H9 (cell line): Measurements from ENCODE around the gene LAMTOR4. TPM values are rescaled to one million over a fixed set of nuclear protein-coding genes. Genes with fewer than 3 reads are reported as not detected.

Experiments used
- DNase-seq: peaks from one replicate; pipeline ENCODE4 v3.0.0-alpha.2; 2017
- H2AFZ ChIP-seq: one replicate; pipeline ENCODE4 v1.6.1; 2013; ENCODE audit warnings: mild to moderate bottlenecking, low read length, control low read depth, moderate library complexity
- H2AK5ac ChIP-seq: 2 replicates; pipeline ENCODE4 v1.6.1; 2013; ENCODE audit warnings: low read length, control low read depth, mixed read lengths; ENCODE audit not compliant: insufficient read length
- H2BK120ac ChIP-seq: one replicate; pipeline ENCODE4 v1.6.1; 2013; ENCODE audit warnings: low read depth, mild to moderate bottlenecking, low read length, control low read depth, inconsistent platforms; ENCODE audit not compliant: poor library complexity, severe bottlenecking
- H2BK12ac ChIP-seq: 2 replicates; pipeline ENCODE4 v1.6.1; 2013; ENCODE audit warnings: low read length, control low read depth, mixed read lengths, low read depth; ENCODE audit not compliant: insufficient read length
- H2BK15ac ChIP-seq: 2 replicates; pipeline ENCODE4 v1.6.1; 2013; ENCODE audit warnings: low read depth, low read length, control low read depth
- H2BK20ac ChIP-seq: one replicate; pipeline ENCODE4 v1.6.1; 2013; ENCODE audit warnings: low read depth, mild to moderate bottlenecking, low read length, control low read depth, inconsistent platforms; ENCODE audit not compliant: poor library complexity, severe bottlenecking
- H2BK5ac ChIP-seq: 2 replicates; pipeline ENCODE4 v1.6.1; 2013; ENCODE audit warnings: low read length, control low read depth, mixed read lengths; ENCODE audit not compliant: insufficient read length
- H3K14ac ChIP-seq: 2 replicates; pipeline ENCODE4 v1.6.1; 2013; ENCODE audit warnings: low read length, control low read depth; ENCODE audit not compliant: insufficient read depth
- H3K18ac ChIP-seq: 2 replicates; pipeline ENCODE4 v1.6.1; 2013; ENCODE audit warnings: low read depth, mild to moderate bottlenecking, mixed read lengths, low read length, control low read depth; ENCODE audit not compliant: insufficient read length
- H3K23ac ChIP-seq: 2 replicates; pipeline ENCODE4 v1.6.1; 2013; ENCODE audit warnings: low read length, control low read depth, mixed read lengths, low read depth; ENCODE audit not compliant: insufficient read length
- H3K23me2 ChIP-seq: 2 replicates; pipeline ENCODE4 v1.6.1; 2013; ENCODE audit warnings: low read depth, mild to moderate bottlenecking, mixed read lengths, low read length, control low read depth; ENCODE audit not compliant: insufficient read length, poor library complexity, severe bottlenecking
- H3K27ac ChIP-seq: 2 replicates; pipeline ENCODE4 v1.5.1; 2013; ENCODE audit warnings: low read length, control low read depth, mixed read lengths, low read depth; ENCODE audit not compliant: insufficient read length
- H3K27me3 ChIP-seq: 2 replicates; pipeline ENCODE4 v1.6.1; 2013; ENCODE audit warnings: low read length, control low read depth, inconsistent platforms; ENCODE audit not compliant: insufficient read depth
- H3K4ac ChIP-seq: 2 replicates; pipeline ENCODE4 v1.6.1; 2013; ENCODE audit warnings: low read depth, mild to moderate bottlenecking, control low read depth, inconsistent platforms, low read length, moderate library complexity
- H3K4me1 ChIP-seq: 2 replicates; pipeline ENCODE4 v1.6.1; 2013; ENCODE audit warnings: low read length, control low read depth, inconsistent platforms; ENCODE audit not compliant: insufficient read depth
- H3K4me2 ChIP-seq: 2 replicates; pipeline ENCODE4 v1.6.1; 2013; ENCODE audit warnings: low read length, control low read depth, mixed read lengths; ENCODE audit not compliant: insufficient read length, insufficient read depth
- H3K56ac ChIP-seq: 2 replicates; pipeline ENCODE4 v1.6.1; 2013; ENCODE audit warnings: low read depth, mild to moderate bottlenecking, mixed read lengths, low read length, control low read depth; ENCODE audit not compliant: insufficient read length
- H3K79me1 ChIP-seq: 2 replicates; pipeline ENCODE4 v1.6.1; 2013; ENCODE audit warnings: low read depth, mild to moderate bottlenecking, moderate library complexity, low read length, control low read depth, inconsistent platforms; ENCODE audit not compliant: insufficient read depth, poor library complexity, severe bottlenecking
- H3K79me2 ChIP-seq: 2 replicates; pipeline ENCODE4 v1.6.1; 2013; ENCODE audit warnings: low read length, control low read depth, inconsistent platforms; ENCODE audit not compliant: insufficient read depth
- H3K9ac ChIP-seq: 2 replicates; pipeline ENCODE4 v1.6.1; 2013; ENCODE audit warnings: low read length, control low read depth, mixed read lengths; ENCODE audit not compliant: insufficient read length; ENCODE audit errors: extremely low read depth
- H3K9me3 ChIP-seq: one replicate; pipeline ENCODE4 v1.6.1; 2013; ENCODE audit warnings: low read depth, low read length, inconsistent platforms; ENCODE audit not compliant: control insufficient read depth
- H3T11ph ChIP-seq: one replicate; pipeline ENCODE4 v1.6.1; 2013; ENCODE audit warnings: mild to moderate bottlenecking, low read length, control low read depth, inconsistent platforms
- H4K20me1 ChIP-seq: one replicate; pipeline ENCODE4 v1.6.1; 2013; ENCODE audit not compliant: control insufficient read depth, insufficient read length, insufficient read depth
- H4K5ac ChIP-seq: 2 replicates; pipeline ENCODE4 v1.6.1; 2013; ENCODE audit warnings: low read depth, mild to moderate bottlenecking, mixed read lengths, low read length, control low read depth; ENCODE audit not compliant: insufficient read length
- H4K8ac ChIP-seq: replicated peaks from 2 replicates; pipeline ENCODE4 v1.6.1; 2013; ENCODE audit warnings: low read length, control low read depth, mixed read lengths, low read depth; ENCODE audit not compliant: insufficient read length
- H4K91ac ChIP-seq: 2 replicates; pipeline ENCODE4 v1.6.1; 2013; ENCODE audit warnings: low read depth, mild to moderate bottlenecking, moderate library complexity, mixed read lengths, low read length, control low read depth; ENCODE audit not compliant: insufficient read length
- H3K27ac Mint-ChIP-seq, 3 experiments: 2 replicates in 2 of 3; 3 replicates in 1 of 3; pipeline ENCODE4 v1.8.0; 2020 to 2021; ENCODE audit warnings: mixed read lengths in 3 of 3, mild to moderate bottlenecking in 1 of 3, moderate library complexity in 1 of 3
- H3K27me3 Mint-ChIP-seq: 2 replicates; pipeline ENCODE4 v1.8.0; 2021; ENCODE audit warnings: low read depth, mild to moderate bottlenecking, moderate library complexity, mixed read lengths
- H3K36me3 Mint-ChIP-seq, 3 experiments: 2 replicates in 2 of 3; 3 replicates in 1 of 3; pipeline ENCODE4 v1.8.0; 2020 to 2021; ENCODE audit warnings: low read depth in 3 of 3, mixed read lengths in 3 of 3; ENCODE audit not compliant: insufficient read depth in 1 of 3
- H3K4me1 Mint-ChIP-seq, 2 experiments: 2 replicates each; pipeline ENCODE4 v1.8.0; 2020; ENCODE audit warnings: mixed read lengths in 2 of 2
- H3K4me3 Mint-ChIP-seq, 2 experiments: 2 replicates in 1 of 2; 3 replicates in 1 of 2; pipeline ENCODE4 v1.8.0; 2020 to 2021; ENCODE audit warnings: mild to moderate bottlenecking in 2 of 2, mixed read lengths in 2 of 2, moderate library complexity in 1 of 2
- H3K9me3 Mint-ChIP-seq, 2 experiments: 2 replicates in 1 of 2; 3 replicates in 1 of 2; pipeline ENCODE4 v1.8.0; 2020; ENCODE audit warnings: mild to moderate bottlenecking in 2 of 2, mixed read lengths in 2 of 2, moderate library complexity in 1 of 2
- WGBS: extraction: QIAGEN DNeasy Blood & Tissue Kit; methylation state at CpG from one replicate; pipeline ENCODE4 v1.1.7; 2013; ENCODE audit warnings: missing lambda C conversion rate, low lambda C conversion rate, mixed read lengths; ENCODE audit not compliant: insufficient read length; ENCODE audit errors: extremely low coverage; 5-methylcytosine and 5-hydroxymethylcytosine counted together
- total RNA-seq: library from RNA; stranded (reverse); gene quantifications from 2 replicates; pipeline ENCODE4 v1.2.1, GENCODE V29; 2021
- TF ChIP-seq, protein P1 (sequence below): fragments of 200-600 bp; sonication (generic); conservative IDR thresholded peaks from 3 replicates; pipeline ENCODE4 v1.8.0; 2021; ENCODE audit warnings: antibody characterized with exemption, mild to moderate bottlenecking

The LAMTOR4 gene
- total RNA-seq, 1 experiment from 2014 or later: 179 TPM

DNA sequence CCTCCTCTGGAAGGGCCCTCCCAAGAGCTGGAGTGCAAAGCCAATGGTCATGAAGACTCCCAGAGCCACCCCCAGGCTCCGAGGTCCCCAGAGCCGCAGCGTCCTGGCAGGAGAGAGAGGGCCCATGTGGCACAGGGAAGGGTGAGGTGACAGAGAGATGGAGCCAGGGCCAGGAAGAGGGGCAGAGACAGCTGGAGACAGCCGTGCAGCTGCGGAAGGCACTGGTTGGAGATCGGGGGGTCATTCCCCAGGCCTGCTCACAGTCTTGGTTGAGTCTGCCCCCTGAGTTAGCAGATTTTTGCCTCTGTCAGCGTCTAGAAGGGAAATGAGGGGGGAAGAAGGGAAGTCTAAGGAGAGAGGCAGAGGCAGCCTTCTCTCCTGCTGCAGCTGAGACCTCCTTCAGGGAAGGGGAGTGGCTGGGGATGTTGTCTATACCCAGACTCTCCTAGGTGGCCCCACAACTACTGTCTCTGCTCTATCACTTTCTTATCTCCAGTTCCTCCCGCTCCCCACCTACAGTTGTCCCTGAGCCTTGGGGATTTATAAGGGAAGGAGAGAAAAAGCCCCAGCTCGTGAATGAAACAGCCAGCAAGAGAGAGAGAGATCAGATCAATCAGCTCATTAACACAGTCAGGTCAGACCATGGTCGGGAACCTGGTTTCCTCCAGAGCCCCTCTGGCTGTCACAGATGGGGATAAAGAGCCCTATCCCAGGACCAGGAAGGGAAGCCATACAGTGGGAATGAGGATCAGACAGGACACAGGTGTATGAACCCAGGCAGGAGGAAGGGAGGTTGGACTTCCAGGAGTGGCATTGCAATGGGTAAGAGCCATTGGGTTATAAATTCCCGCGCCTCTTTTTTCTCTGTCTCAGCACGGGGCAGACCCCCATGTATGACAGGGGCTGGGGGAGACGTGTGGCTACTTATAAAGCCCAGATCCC, 18.5 kb downstream of the LAMTOR4 start:
- H3K23me2 ChIP-seq: peaks cover 11% of the 10 kb centered on the region
- peaks cover 10% of the 10 kb centered on the region for H3K4me1 ChIP-seq
- no peaks in the 10 kb centered on the region for H3K9me3 ChIP-seq
- no peak overlapping the region for H3K23ac ChIP-seq
- H2AK5ac ChIP-seq: no peak overlapping the region
- no peak overlapping the region for H3K27ac ChIP-seq
- peaks cover 47 to 59% of the 10 kb centered on the region in 2 experiments for H3K4me1 Mint-ChIP-seq
- no peak overlapping the region for H2BK12ac ChIP-seq
- H4K20me1 ChIP-seq: no peaks in the 10 kb centered on the region
- TF ChIP-seq, protein P1, sequence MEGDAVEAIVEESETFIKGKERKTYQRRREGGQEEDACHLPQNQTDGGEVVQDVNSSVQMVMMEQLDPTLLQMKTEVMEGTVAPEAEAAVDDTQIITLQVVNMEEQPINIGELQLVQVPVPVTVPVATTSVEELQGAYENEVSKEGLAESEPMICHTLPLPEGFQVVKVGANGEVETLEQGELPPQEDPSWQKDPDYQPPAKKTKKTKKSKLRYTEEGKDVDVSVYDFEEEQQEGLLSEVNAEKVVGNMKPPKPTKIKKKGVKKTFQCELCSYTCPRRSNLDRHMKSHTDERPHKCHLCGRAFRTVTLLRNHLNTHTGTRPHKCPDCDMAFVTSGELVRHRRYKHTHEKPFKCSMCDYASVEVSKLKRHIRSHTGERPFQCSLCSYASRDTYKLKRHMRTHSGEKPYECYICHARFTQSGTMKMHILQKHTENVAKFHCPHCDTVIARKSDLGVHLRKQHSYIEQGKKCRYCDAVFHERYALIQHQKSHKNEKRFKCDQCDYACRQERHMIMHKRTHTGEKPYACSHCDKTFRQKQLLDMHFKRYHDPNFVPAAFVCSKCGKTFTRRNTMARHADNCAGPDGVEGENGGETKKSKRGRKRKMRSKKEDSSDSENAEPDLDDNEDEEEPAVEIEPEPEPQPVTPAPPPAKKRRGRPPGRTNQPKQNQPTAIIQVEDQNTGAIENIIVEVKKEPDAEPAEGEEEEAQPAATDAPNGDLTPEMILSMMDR: no peak
- H3K36me3 Mint-ChIP-seq: peaks cover 3 to 11% (median 4%) of the 10 kb centered on the region in 3 experiments; a peak in 3 of 7 replicates
- no peak overlapping the region for H2BK15ac ChIP-seq
- no peak overlapping the region for H4K5ac ChIP-seq
- H3K9ac ChIP-seq: no peak overlapping the region
- H3K27me3 Mint-ChIP-seq: peaks cover 32% of the 10 kb centered on the region
- peak overlapping the region; percentile 74 to 82 for H3K4me3 Mint-ChIP-seq
- H3K56ac ChIP-seq: no peak overlapping the region
- H3T11ph ChIP-seq: no peak overlapping the region
- no peaks in the 10 kb centered on the region for H3K79me1 ChIP-seq
- H2BK120ac ChIP-seq: no peak overlapping the region
- no peaks in the 10 kb centered on the region; a peak in 1 of 5 replicates for H3K9me3 Mint-ChIP-seq
- H3K18ac ChIP-seq: no peak overlapping the region
- H4K91ac ChIP-seq: no peak overlapping the region
- no peak overlapping the region for H3K4ac ChIP-seq
- no CpG with 5 or more reads among the region's 14 CpGs for WGBS
- H2BK5ac ChIP-seq: no peak overlapping the region
- no peak overlapping the region; the same call in 1 of the 2 replicates for H3K14ac ChIP-seq
- no peaks in the 10 kb centered on the region for H3K79me2 ChIP-seq
- peak overlapping the region in 1 of 3 experiments; percentile 24; a peak in 1 of 7 replicates for H3K27ac Mint-ChIP-seq
- no peak overlapping the region for H2AFZ ChIP-seq
- H3K27me3 ChIP-seq: no peaks in the 10 kb centered on the region; the same call in 1 of the 2 replicates
- no peak overlapping the region for H4K8ac ChIP-seq
- peak overlapping the region; percentile 65 for H3K4me2 ChIP-seq
- no peak overlapping the region for H2BK20ac ChIP-seq
- no peak for DNase-seq
